Activated CD4-positive, alpha-beta T cell treated with anti-CD3 and anti-CD28 coated beads, Interleukin-2, amount 50 U/mL, for 48 hours (primary cell): ENCODE results near the gene CES2.
"Not testable (repeated sequence)": the region's sequence is repeated elsewhere in the genome, so short reads cannot be mapped to it uniquely, and the experiment has no call there.

ENCODE experiments used
- DNase-seq, 2 experiments: peaks; one replicate each; pipeline ENCODE4 v3.0.0-alpha.2; 2020

CES2 gene

GRCh38 chr16:66935314-66936011 is at the start of gene CES2:
Gene CES2, plus strand, starts transcription at chr16:66935516. Its CDS starts 120 bp downstream, at chr16:66935636.
- no peak for DNase-seq

- no peak for DNase-seq
These were observed 49.0 kb upstream of the CES2 start for GRCh38 chr16:66886321-66886720.

GRCh38 chr16:66886914-66887313 is 48.4 kb upstream of the CES2 start:
- DNase-seq = no peak

GRCh38 chr16:66888647-66889615 is 46.4 kb upstream of the CES2 start:
- DNase-seq = no peak

- no peak for DNase-seq
These were observed 45.7 kb upstream of the CES2 start for GRCh38 chr16:66889622-66890021.

GRCh38 chr16:66890799-66891198 is 44.5 kb upstream of the CES2 start:
- no peak for DNase-seq

GRCh38 chr16:66891360-66891759 is 44.0 kb upstream of the CES2 start:
- DNase-seq = no peak

- no peak for DNase-seq
These were observed 43.5 kb upstream of the CES2 start for GRCh38 chr16:66891797-66892196.

- no peak for DNase-seq
These were observed 41.3 kb upstream of the CES2 start for GRCh38 chr16:66894055-66894454.

- peak; percentile 59 to 69 for DNase-seq
These were observed 40.2 kb upstream of the CES2 start for GRCh38 chr16:66894948-66895688.

GRCh38 chr16:66895689-66895979 is 39.7 kb upstream of the CES2 start:
- DNase-seq = no peak

GRCh38 chr16:66895999-66896398 is 39.3 kb upstream of the CES2 start:
- no peak for DNase-seq

- not testable (repeated sequence) for DNase-seq
These were observed 38.6 kb upstream of the CES2 start for GRCh38 chr16:66896682-66897081.

- DNase-seq = no peak
These were observed 37.1 kb upstream of the CES2 start for GRCh38 chr16:66898207-66898606.

- no peak for DNase-seq
These were observed 36.4 kb upstream of the CES2 start for GRCh38 chr16:66898933-66899309.

GRCh38 chr16:66899310-66899944 is 35.9 kb upstream of the CES2 start:
- DNase-seq = no peak

- DNase-seq = no peak
These were observed 35.2 kb upstream of the CES2 start for GRCh38 chr16:66899945-66900710.

GRCh38 chr16:66900721-66901441 is 34.4 kb upstream of the CES2 start:
- no peak for DNase-seq

GRCh38 chr16:66901626-66902025 is 33.7 kb upstream of the CES2 start:
- no peak for DNase-seq

GRCh38 chr16:66902648-66903543 is 32.4 kb upstream of the CES2 start:
- DNase-seq = no peak
